HG03354 (cell line): ENCODE results near the gene PRF1.
"Not testable (repeated sequence)": the region's sequence is repeated elsewhere in the genome, so short reads cannot be mapped to it uniquely, and the experiment has no call there.

ENCODE experiments used
- ATAC-seq: cut with Tn5 transposase; IDR thresholded peaks from one replicate; pipeline ENCODE4 v1.9.1; 2021; ENCODE audit warnings: mild to moderate bottlenecking; ENCODE audit not compliant: unreplicated experiment, poor library complexity, severe bottlenecking

The PRF1 gene

DNA sequence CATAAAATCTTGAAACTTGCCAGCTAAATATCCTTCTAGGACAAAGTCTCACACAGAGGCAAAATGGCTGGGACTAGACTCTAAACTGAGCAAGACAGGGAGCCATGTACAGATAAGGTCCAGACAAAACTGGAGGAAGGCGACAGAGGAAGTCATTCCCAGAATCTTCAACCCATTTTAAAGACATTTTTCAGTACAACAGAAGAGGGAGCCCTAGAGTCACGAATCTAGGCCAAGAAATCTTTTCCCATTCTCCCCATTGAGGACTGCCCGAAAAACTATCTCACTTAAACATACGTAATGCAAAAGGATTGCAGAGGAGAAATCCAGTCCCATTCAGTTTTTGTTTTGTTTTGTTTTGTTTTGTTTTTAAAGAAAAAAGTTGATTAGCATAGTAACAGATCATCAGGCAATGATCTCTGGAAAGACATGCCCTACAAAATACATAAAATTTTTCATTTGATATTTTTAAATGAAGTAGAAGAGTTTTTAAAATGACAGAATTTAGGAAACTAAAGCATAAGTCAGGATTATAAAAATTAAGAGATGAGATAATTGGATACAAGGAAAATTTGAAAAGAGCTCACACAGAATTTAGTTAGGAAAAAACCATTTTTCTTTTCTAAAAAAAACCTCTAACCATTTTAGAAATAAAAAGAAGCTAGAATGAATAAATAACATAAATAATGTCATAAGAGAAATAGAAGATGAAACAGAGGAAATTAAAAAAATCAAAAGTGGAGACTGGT is 16.9 kb upstream of the PRF1 start:
- ATAC-seq = no peak

DNA sequence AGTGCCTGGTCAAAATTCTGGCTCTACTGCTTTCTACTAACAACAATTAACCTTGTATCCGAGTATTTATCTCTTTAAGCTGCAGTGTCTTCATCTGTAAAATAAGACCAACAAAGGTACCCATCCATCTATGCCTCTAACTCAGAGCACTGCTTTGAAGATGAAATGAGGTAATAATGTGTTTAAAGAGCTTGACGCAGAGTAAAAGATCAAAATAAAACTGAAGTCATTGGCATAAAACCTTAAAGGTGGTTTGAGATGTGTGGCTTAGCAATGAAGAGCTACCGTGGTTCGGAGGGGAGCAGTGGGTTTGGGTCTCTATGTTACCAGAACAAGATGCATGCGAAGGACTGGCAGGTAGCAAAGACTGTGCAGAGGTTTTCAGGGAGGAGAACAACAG is 16.1 kb upstream of the PRF1 start:
- ATAC-seq = no peak

DNA sequence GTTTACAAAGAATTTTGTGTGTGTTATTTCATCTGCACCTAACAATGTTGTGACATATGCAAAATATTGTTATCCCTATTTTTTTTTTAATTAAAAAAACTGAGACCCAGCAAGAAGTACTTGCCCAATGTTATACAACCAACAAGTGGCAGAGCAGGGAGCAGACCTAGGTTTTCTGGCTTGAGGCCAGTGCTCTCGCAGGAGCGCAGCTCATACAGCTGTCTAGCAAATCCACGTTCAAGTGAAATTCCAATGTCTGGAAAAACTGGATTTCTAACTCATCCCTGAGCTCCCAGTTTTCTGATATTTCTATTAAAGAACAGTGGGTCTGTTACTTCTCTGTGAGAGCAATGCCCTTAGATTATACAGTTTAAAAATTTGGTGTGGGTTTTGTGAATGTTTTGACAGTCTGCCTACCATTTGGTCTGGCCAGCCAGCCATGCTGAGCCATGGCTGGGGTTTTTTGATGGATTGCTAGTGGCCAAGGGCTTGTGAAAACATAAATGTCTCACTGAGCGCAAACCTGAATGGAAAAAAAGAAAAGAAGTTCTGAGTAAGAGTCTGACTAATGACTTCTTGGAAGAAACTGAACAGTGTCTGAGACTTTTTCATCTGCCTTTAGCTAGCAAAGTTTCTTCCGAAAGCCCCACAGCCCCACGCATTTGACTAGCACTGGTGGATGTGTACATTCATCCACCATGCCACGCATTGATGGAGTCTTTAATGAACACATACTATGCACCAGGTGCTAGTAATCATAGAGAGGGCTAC is 15.4 kb upstream of the PRF1 start:
- no peak for ATAC-seq

DNA sequence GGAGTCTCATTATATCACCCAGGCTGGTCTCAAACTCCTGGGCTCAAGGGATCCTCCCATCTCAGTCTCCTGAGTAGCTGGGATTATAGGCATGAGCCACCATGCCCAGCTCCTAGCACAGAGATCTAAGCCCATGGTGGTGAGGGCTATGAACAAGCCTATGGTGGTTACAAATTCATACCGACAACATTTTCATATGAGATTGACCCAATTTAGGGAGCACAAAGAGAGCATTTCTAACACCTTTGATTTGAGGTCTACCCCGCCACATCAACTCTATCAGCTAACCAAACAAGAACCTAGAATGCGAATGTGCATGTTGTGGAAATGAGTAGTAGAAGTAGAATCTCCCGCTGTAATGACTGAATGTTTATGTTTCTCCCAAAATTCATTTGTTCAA is 14.2 kb upstream of the PRF1 start:
- no peak for ATAC-seq

DNA sequence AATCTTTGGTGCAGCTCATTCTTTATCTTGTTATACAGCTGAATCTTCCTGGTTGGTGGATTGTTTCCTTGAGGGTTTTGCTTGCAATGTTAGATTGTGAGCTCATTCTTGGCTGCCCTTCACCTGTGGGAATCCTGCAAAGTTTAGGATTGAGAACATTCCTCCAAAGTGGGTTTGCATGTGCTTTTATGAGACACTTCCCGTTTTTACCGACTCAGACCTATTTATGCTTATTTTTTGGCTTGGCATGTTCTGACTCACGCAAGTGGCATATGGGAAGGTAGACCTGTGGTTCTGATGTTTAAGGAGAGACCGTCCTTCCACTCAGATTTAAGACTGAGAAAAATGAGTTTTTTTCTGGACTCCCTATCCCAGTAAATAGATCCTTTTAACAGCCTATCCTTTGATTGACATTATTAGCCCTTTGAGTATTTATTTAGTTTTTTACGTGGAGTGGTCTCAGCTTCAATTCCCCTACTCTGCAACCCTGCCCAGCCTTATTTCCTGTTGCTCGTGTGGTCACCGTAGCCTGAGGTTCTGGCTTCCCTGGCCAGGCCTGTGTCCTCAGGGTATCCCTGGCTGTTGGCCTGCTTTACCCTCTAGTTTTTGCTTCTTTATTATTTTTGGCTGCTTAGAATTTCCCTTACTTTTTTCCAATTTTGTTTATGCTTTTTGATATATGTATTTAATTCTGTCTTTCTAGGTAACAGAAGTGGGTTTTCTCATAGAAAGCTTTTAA is 13.4 kb upstream of the PRF1 start:
- no peak for ATAC-seq

DNA sequence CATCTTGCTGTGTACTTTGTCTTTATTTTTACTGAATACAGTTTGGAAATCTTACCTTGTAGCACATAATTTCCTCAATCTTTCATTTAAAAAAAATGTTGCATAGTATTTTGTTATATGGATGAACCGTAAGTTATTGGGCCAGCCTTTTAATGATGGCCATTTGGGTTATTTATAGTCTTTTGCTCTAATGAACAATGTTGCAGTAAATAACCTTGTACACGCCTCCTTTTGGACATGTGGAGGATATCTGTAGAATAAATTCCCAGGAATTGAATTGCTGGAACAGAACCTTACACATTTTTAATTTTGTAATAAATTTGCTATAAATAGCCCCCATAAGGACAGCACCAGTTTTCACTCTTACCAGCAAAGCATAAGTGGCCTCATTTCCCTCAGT is 12.7 kb upstream of the PRF1 start:
- ATAC-seq = no peak

DNA sequence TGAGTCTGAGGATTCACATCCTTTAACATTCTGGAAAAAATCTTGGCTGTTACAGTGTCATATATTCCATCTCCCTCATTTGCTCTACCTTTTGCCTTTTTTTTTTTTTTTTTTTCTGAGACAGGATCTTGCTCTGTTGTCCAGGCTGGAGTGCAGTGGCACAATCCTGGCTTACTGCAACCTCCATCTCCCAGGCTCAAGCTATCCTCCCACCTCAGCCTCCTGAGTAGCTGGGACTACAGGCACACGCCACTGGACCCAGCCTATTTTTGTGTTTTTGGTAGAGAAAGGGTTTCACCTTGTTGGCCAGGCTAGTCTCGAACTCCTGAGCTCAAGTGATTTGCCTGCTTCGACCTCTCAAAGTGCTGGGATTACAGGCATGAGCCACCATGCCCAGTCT is 11.8 kb upstream of the PRF1 start:
- not testable (repeated sequence) for ATAC-seq

DNA sequence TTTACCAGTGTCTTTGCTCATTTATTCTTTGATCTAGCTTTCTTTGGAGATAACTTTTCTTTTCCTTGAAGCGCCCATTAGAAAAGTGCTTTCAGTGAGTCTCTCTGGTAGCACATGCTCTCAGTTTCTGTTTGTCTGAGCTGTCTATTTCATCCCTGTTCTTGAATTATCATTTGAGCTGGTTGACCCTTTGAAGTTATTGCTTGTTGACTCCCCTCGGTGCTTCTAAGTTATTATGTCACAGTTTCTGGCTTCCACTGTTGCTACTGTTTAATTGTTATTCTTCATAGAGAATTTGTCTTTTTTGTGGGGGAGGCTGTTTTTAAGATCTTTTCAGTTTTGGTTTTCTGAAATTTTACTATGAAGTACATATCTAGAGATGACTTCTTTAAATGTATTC is 11.4 kb upstream of the PRF1 start:
- ATAC-seq = no peak

DNA sequence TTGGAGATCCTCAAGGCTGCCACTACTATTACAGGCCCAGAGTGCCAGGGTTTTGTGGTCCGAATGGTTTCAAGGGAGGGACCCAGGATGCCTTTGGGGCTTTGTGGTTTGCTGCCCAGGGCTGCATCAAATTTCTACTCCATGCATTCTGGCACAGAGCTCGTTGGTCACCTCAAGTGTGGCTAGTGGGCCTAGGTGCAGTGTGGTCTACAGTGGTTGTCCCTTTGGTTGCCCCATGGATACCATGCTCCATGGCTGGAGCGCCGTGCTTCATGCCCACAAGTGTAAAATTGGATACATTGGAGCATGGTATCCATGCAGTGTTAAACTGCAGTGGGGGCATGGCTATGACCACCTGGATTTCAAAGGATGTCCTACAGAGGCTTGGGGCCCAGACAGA is 5.4 kb upstream of the PRF1 start:
- no peak for ATAC-seq

DNA sequence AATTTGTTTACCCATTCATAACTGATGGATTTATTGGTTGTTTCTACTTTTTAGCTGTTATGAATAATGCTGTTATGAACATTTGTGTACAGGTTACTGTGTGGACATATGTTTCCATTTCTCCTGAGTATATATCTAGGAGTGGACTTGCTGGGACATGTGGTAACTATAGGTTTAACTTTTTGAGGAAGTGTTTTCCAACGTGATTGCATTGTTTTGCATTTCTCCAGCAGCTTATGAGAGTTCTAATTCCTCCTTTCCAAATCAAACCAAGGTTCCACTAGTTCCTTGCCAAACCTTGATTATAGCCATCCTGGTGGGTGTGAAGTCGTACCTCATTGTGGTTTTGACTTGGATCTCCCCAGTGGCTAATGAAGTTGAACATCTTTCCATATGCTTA is 2.6 kb upstream of the PRF1 start:
- ATAC-seq = no peak

DNA sequence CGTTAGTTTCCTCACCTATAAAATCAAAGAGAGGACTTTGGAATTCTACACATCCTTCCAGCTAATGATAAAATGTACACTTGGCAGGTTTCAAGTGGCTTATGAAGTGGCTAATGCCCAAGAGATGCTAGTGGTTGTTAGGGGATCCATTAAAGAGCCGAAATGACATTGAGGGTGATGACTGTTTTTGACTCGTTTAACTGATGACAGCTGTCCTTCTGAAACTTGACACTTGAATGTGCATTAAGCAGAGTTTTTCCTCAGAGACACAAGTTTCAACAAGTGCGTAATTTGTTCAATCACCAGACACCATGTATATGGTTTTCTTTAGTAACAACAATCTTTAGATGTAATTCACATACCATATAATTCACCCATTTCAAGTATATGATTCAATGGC is 1.6 kb upstream of the PRF1 start:
- ATAC-seq = no peak

DNA sequence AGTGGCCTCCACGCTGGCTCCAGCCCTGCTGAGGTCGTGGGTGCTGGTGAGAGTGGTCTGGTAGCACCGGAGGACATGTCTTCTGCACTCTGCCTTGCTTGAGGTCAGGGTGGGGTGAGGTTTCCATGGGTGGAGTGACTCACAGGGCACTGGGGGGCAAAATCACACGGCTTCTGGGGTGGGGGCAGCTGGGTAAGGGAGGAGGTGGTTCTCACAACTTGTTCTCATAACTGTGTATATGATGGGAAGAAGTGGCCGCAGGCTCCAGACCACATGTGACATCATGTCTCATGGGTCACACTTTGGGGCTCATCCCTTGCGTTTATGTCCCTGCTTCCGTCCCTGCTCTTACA is 884 bp upstream of the PRF1 start:
- ATAC-seq = no peak

DNA sequence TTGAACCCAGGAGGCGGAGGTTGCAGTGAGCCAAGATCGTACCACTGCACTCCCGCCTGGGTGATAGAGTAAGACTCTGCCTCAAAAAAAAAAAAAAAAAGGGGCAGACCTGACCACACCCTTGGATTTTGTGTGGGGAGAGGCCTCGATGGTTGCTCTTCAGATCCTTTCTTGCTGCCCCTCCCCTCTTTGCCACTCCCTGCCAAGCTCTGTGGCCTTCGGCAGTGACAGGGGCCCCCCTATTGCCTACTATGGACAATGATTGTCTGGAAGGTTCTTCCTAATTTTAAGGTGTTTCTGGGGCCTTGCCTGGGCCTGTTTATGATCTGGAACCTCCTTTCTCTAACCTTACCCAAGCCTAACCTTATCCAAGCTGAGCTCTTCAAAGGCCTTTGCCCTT is 795 bp downstream of the PRF1 start:
- ATAC-seq = no peak

DNA sequence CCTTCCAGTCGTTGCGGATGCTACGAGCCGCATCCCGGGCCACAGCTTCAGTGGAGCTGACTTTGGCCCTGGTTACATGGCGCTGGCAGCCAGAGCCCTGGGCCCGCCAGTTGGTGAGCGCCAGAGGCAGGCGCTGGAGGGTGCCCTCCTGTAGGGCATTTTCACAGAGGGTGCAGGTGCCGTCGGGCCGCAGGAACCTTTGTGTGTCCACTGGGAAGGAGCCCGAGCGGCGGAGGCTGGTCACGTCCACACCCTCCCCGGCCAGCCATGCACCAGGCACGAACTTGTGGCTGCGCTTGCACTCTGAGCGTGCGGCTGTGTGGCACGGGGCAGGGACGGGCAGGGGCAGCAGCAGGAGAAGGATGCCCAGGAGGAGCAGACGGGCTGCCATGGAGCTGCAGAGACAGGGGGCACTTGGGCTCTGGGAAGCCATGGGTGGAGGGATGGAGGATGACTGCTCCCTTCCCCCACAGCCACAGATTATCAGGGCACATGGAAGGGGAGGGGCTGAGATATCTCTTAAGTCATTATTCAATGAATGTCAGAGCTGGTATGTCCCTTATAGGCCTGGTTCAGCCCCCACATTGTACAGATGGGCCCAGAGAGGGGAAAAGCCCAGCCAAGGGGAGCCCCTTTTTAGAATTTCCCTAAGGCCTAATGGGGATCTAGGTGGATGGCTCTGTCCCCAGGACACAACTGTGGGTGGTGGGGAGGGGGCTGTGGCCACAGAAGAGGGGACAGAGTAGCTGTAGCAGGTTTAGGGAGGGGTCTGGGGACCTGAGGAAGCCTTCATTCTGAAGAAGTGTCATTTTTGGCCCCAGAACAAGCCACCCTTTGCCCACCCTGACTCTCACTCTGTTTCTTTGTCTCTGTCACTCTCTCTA is 1.8 kb downstream of the PRF1 start:
- ATAC-seq = no peak

DNA sequence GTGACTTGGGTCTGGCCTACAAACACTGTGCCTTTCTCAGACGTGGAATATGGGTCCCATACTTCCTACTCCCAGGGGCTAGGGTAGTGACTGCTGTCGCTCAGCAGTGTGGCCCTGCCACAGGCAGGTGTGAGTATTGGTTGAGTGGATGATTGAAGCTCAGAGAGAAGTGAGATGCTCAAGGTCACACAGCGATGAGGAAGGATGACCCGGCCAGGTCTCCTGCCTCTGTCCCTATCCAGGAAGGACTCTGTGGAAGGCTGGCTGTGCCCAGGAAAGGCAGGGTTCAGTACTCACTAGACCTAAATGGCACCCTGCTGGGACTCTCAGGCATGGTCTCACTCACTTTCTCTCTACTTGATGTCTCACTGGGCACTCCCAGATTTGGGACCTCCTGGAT is 2.8 kb downstream of the PRF1 start:
- ATAC-seq = no peak

DNA sequence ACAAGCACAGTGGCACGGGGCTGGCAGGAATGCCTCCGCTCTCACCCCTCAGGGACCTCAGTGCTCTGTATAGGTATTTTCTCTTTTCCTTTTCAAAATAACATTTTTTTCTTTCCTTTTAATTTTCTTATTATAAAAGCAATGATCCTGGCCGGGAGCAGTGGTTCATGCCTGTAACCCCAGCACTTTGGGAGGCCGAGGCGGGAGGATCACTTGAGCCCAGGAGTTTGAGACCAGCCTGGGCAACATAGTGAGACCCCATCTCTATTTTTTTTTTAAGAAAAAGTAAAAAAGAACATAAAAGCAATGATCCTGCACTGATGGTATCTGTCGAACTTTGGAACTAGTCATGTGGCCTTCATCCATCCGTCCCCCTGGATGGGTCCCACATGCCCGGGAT is 3.2 kb downstream of the PRF1 start:
- ATAC-seq = no peak

DNA sequence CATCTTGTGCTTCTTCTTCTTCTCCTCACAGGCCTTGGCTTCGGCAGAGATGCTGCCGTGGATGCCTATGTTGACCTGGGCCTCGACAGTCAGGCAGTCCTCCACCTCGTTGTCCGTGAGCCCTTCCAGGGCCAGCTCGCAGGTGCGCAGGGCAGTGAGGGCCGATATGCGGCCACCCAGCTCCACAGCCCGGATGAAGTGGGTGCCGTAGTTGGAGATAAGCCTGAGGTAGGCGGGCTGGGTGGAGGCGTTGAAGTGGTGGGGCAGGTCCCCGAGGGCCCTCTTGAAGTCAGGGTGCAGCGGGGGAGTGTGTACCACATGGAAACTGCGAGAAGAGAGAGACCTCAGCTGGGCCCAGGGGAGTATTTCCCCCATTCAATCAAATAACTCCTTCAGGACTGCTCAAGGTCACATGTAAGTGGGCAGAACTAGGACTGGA is 3.7 kb downstream of the PRF1 start:
- no peak for ATAC-seq

DNA sequence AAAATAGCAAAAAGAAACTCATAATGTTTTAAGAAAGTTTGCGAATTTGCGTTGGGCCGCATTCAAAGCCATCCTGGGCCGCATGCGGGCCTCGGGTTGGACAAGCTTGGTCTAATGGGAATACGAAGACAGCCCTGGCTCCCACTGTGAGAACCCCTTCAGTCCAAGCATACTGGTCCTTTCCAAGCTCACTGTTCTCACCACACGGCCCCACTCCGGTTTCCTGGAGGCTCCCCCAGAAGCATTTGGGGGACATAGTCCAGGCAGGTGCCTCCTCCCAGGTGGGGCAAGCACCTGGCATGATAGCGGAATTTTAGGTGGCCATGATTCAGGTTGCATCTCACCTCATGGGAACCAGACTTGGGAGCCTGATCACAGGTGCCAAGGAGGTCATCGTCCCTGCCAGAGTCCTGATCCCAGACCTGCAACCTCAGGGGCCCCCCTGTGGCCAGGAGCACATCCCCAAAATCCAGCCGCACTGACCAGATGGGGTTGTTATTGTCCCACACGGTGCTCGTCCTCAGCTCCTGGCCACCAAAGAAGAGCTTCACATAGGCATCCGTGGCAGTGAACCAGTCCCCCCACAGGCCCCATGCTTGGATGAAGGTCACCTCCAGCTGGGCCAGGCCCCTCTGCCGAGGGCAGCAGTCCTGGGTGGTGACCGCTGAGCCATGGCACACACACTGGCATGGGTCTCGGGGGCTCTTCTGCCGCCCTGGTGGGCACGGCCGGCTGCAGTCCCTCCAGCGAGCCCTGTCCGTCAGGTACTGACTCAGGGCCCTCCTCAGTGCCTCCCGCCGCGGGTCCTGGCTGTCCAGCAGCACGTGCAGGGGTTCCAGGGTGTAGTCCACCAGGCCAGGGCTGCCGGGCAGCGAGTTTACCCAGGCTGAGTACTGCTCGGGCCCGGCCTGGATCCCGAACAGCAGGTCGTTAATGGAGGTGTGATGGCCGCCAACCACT is 4.4 kb downstream of the PRF1 start:
- no peak for ATAC-seq
